Measurements from ENCODE around the gene STOML2. TPM values are rescaled to one million over a fixed set of nuclear protein-coding genes. Genes with fewer than 3 reads are reported as not detected.

The STOML2 gene
- total RNA-seq, 2 donors from 2014 or later = 41.0 to 44.2 TPM

DNA sequence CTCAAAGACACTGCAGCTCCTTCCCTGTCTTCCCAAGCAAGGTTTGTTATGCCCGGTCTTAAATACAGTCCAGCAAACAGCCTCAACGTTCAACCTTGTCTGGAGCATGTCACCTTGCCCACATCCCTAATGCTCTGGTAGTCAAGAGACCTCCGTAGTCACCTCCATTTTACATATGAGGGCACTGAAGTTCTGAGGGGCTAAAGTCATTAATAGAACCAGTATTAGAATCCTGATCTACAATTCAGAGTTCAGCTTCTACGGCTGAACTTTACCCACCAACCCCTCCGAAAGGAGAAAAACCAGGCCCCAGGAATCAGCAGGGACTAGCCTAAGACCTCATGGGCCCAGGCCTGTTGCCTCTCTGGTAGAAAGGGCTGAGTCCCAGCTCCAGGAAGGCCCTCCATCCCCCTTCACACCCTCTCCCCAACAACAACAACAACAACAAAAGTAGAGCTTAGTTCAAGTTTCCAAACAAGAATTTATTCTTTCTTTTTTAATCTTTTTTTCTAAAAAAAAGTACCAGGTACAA lies 795 bp upstream of the STOML2 start:
- DNase-seq = no peak
- no peaks in the 10 kb centered on the region for H3K9me3 ChIP-seq (ENCODE audit: control insufficient read depth, low read length, poor library complexity, severe bottlenecking)
- Mint-ChIP-seq H3K27ac (peak overlapping the region; percentile 97), H3K4me1 (peaks cover 25% of the 10 kb centered on the region), H3K36me3 (ENCODE audit: low read depth) (peaks cover 17% of the 10 kb centered on the region), H3K4me3 (peak overlapping the region; percentile 99), H3K27me3 (no peaks in the 10 kb centered on the region)
- no peak for ATAC-seq

- H3K27ac Mint-ChIP-seq = peak overlapping the region; percentile 97
- H3K27me3 Mint-ChIP-seq = no peaks in the 10 kb centered on the region
- H3K4me3 Mint-ChIP-seq = peak overlapping the region; percentile 99
- H3K36me3 Mint-ChIP-seq (ENCODE audit: low read depth) = peaks cover 17% of the 10 kb centered on the region
- no peaks in the 10 kb centered on the region for H3K9me3 ChIP-seq (ENCODE audit: control insufficient read depth, low read length, poor library complexity, severe bottlenecking)
- no peak for DNase-seq
- peaks cover 28% of the 10 kb centered on the region for H3K4me1 Mint-ChIP-seq
- peak; percentile 24 for ATAC-seq
Observed at GRCh38 chr9:35102465-35102768, 514 bp downstream of the STOML2 start.

GRCh38 chr9:35097573-35097972 lies 5.4 kb downstream of the STOML2 start:
- no peak overlapping the region for H3K27ac Mint-ChIP-seq
- DNase-seq (no peak), ATAC-seq (no peak)
- peaks cover 13% of the 10 kb centered on the region for H3K36me3 Mint-ChIP-seq (ENCODE audit: low read depth)
- H3K9me3 ChIP-seq (ENCODE audit: control insufficient read depth, low read length, poor library complexity, severe bottlenecking) = no peaks in the 10 kb centered on the region
- peak overlapping the region; percentile 70 for H3K4me3 Mint-ChIP-seq
- peaks cover 35% of the 10 kb centered on the region for H3K4me1 Mint-ChIP-seq
- no peaks in the 10 kb centered on the region for H3K27me3 Mint-ChIP-seq

DNA sequence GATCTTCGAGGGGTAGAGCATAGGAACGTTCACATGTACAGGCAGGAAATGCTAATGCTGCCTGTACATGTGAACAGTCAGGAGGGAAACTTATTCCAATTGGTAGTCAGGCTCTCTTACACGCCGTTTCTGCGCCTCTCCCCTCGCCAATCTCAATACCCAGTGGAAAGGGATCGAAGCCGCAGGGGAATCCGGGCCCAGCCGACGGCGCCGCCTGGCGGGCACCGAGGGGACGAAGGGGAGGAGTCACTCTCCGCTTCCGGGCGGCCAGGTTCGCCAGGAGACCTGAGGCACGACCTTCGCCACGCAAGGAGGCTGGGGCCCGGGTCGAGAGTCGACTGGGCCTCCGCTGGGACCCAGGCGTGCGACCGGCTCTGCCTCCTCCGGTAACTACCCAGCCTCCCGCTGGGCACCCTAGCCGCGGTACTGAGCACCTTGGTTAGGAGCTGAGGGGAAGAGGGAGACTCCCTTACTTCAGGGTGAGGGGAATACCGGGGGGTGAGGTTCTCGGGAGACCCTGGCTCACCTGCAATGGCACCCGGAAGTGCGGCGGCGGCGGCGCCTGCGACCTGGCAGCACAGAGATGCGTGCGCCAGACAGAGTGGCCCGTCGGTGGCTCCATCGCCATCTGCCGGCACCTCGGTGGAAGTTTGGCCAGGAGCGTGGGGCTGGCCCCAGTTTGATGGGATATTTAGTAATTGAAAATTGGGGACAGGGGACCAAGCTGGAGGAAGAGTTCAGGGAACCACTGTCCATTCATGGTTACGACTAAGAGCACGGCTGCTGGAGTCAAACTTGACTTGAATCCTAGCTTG lies 6.7 kb downstream of the STOML2 start, which contains the start of gene PIGO:
PIGO (minus strand) TSS at position 557 of the 815 bp plus-strand sequence. CDS start 1,026 bp downstream, outside the sequence.
- Mint-ChIP-seq H3K4me3 (peak within 1 kb of the TSS; percentile 85), H3K36me3 (ENCODE audit: low read depth) (peaks cover 15% of the 10 kb centered on the region), H3K4me1 (peaks cover 27% of the 10 kb centered on the region), H3K27me3 (no peaks in the 10 kb centered on the region), H3K27ac (peak within 1 kb of the TSS; percentile 90)
- ATAC-seq (peak; percentile 93), DNase-seq (peak; percentile 83 to 85 (median 85))
- H3K9me3 ChIP-seq (ENCODE audit: control insufficient read depth, low read length, poor library complexity, severe bottlenecking) = no peaks in the 10 kb centered on the region

- peak overlapping the region; percentile 75 for H3K27ac Mint-ChIP-seq
- H3K4me3 Mint-ChIP-seq = no peak overlapping the region
- H3K4me1 Mint-ChIP-seq = peaks cover 17% of the 10 kb centered on the region
- no peak for DNase-seq
- no peaks in the 10 kb centered on the region for H3K27me3 Mint-ChIP-seq
- H3K9me3 ChIP-seq (ENCODE audit: control insufficient read depth, low read length, poor library complexity, severe bottlenecking) = no peaks in the 10 kb centered on the region
- ATAC-seq = no peak
- peaks cover 18% of the 10 kb centered on the region for H3K36me3 Mint-ChIP-seq (ENCODE audit: low read depth)
Observed at GRCh38 chr9:35091536-35091935, 11.4 kb downstream of the STOML2 start.

DNA sequence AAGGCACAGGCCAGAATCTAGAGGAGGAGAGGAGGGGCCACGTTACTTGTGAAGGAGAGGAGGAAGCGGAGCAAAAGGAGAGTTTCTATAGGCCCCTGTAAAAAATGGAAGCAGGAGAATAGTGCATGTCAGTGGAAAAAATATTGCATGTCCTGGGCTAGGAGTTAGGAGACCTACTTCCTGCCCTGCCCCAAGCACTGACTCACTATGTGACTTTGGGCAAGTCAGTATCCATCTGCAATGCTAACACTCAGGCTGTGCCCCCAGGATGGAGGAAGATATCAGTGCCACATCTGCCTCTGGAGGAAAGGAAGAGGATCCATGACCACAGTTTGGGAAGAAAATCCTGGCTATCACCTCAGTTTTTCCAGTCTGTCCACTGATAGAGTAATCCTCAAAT lies 13.5 kb downstream of the STOML2 start:
- no peak for ATAC-seq
- Mint-ChIP-seq H3K4me1 (peaks cover 2% of the 10 kb centered on the region), H3K36me3 (ENCODE audit: low read depth) (peaks cover 16% of the 10 kb centered on the region)

DNA sequence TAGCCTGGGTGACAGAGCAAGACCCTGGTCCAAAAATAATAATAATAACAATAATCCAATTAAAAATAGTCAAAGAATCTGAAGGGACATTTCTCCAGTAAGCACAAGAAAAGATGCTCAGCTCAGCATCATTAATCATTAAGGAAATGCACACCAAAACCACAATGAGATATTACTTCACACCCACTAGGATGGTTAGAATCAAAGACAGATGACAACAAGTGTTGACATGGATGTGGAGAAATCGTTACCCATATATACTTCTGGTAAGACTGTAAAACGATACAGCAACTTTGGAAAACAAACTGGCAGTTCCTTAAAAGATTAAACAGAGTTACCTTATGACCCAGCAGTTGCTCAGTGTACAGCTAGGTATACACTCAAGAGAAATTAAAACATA lies 17.9 kb downstream of the STOML2 start:
- H3K4me1 Mint-ChIP-seq = peaks cover 3% of the 10 kb centered on the region
- H3K36me3 Mint-ChIP-seq (ENCODE audit: low read depth) = peaks cover 6% of the 10 kb centered on the region
- H3K9me3 ChIP-seq (ENCODE audit: control insufficient read depth, low read length, poor library complexity, severe bottlenecking) = no peaks in the 10 kb centered on the region
- no peak overlapping the region for H3K4me3 Mint-ChIP-seq
- DNase-seq (no peak), ATAC-seq (no peak)
- H3K27me3 Mint-ChIP-seq = no peaks in the 10 kb centered on the region
- peak overlapping the region; percentile 1 for H3K27ac Mint-ChIP-seq

More for the DNA sequence above, 13.5 kb downstream of the STOML2 start:
- no peak overlapping the region for H3K4me3 Mint-ChIP-seq
- H3K9me3 ChIP-seq (ENCODE audit: control insufficient read depth, low read length, poor library complexity, severe bottlenecking) = no peaks in the 10 kb centered on the region
- H3K27me3 Mint-ChIP-seq = no peaks in the 10 kb centered on the region
- no peak for DNase-seq
- H3K27ac Mint-ChIP-seq = no peak overlapping the region

DNA sequence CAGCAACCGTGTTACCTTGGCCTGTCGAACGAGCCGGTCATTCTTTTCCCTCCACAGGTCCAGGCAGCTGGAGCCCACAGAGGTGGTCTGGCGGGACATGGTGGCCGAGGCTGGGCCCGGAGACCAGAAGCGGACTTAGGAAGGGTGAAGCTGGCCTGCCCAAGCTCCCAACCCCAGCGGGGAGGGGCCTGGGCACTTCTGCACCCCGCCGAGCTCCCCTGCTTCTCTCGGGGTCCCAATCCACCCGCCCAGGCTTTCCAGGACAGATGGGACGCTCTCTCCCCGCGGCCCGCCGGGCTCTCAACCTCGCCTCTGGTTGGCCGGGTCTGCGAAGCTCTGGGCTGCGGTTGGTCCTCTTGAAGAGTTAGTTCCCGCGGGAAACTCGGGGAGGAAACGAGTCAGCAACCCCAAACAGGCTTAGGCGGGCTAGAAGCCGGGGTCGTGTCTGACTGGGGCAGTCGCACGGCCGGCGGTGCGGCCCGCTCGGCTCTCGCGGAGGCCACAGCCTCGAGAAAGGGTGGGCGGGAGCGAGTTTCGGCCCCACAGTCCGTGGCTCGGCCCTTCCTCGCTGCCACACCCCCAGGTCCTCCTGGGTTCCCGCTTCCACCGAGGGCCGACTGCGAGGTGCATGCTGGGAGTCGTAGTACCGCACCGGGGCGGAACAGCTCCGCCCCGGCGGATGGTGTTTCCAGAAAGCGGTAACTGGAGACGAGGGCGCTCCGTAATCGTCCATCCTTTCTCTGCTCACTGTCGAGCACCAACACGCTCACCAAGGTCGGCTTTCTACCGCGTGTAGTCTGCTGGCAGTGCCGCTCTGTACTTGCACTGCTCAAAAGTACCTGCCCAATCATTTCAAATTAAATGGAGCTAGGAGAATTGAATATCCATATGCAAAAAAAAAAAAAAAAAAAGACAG lies 23.2 kb downstream of the STOML2 start, which contains the start of gene FANCG:
FANCG (minus strand) TSS at position 517 of the 916 bp plus-strand sequence; CDS start at position 99, 418 bp downstream.
- no peaks in the 10 kb centered on the region for H3K27me3 Mint-ChIP-seq
- DNase-seq (peak; percentile 57 to 71 (median 68)), ATAC-seq (peak; percentile 96)
- H3K4me3 Mint-ChIP-seq = peak within 1 kb of the TSS; percentile 96
- H3K27ac Mint-ChIP-seq = peak within 1 kb of the TSS; percentile 90
- H3K4me1 Mint-ChIP-seq = peaks cover 18% of the 10 kb centered on the region
- peaks cover 4% of the 10 kb centered on the region for H3K36me3 Mint-ChIP-seq (ENCODE audit: low read depth)
- no peaks in the 10 kb centered on the region for H3K9me3 ChIP-seq (ENCODE audit: control insufficient read depth, low read length, poor library complexity, severe bottlenecking)

GRCh38 chr9:35079041-35079425 lies 23.9 kb downstream of the STOML2 start:
- H3K36me3 Mint-ChIP-seq (ENCODE audit: low read depth) = peaks cover 4% of the 10 kb centered on the region
- H3K4me1 Mint-ChIP-seq = peaks cover 18% of the 10 kb centered on the region
- H3K4me3 Mint-ChIP-seq = peak overlapping the region; percentile 96
- no peaks in the 10 kb centered on the region for H3K9me3 ChIP-seq (ENCODE audit: control insufficient read depth, low read length, poor library complexity, severe bottlenecking)
- H3K27ac Mint-ChIP-seq = peak overlapping the region; percentile 90
- no peak for DNase-seq
- no peak for ATAC-seq
- no peaks in the 10 kb centered on the region for H3K27me3 Mint-ChIP-seq

DNA sequence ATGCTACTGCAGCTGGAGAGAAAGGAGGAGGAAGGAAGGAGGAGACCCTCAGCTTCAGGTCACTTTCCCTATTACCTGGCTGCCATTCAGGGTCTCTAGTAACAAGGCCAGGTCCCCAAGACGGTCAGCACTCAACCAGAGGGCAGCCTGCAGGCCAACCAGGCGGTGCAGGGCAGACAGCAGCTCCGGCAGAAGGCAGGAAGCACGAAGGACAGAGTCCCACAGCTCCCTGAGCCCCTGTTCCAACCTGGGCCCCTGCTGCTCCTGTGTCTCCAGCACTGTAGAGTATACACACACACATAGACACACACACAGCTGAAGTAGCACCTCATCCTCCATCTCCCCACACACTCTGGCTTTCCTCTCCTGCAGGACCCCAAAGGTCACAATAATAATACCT lies 24.9 kb downstream of the STOML2 start:
- H3K27me3 Mint-ChIP-seq = no peaks in the 10 kb centered on the region
- no peak overlapping the region for H3K27ac Mint-ChIP-seq
- no peaks in the 10 kb centered on the region for H3K9me3 ChIP-seq (ENCODE audit: control insufficient read depth, low read length, poor library complexity, severe bottlenecking)
- DNase-seq = no peak
- no peak for ATAC-seq
- H3K36me3 Mint-ChIP-seq (ENCODE audit: low read depth) = peaks cover 4% of the 10 kb centered on the region
- H3K4me1 Mint-ChIP-seq = peaks cover 19% of the 10 kb centered on the region
- H3K4me3 Mint-ChIP-seq = peak overlapping the region; percentile 96

DNA sequence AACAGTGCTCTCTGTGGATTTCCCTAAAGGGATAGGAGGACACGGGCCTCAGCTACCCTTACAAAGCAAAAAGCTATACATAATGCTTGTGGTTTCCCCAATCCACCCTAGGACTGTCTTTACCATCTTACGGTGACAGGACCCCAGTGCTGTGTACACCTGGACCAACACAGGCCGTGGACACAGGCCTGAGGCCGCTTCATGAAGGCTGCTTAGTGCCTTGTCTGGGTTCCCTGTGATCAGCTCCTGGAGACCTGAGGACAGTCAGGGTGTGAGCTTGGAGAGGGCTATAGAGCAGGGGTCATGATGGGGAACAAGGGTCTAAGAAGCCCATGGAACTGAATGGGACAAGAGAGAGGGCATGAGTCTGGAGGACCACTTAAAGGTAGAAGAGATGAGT lies 26.1 kb downstream of the STOML2 start:
- ATAC-seq (no peak), DNase-seq (no peak)
- no peaks in the 10 kb centered on the region for H3K9me3 ChIP-seq (ENCODE audit: control insufficient read depth, low read length, poor library complexity, severe bottlenecking)
- Mint-ChIP-seq H3K4me3 (peak overlapping the region; percentile 3), H3K27ac (no peak overlapping the region), H3K27me3 (no peaks in the 10 kb centered on the region), H3K36me3 (ENCODE audit: low read depth) (peaks cover 4% of the 10 kb centered on the region), H3K4me1 (peaks cover 25% of the 10 kb centered on the region)

DNA sequence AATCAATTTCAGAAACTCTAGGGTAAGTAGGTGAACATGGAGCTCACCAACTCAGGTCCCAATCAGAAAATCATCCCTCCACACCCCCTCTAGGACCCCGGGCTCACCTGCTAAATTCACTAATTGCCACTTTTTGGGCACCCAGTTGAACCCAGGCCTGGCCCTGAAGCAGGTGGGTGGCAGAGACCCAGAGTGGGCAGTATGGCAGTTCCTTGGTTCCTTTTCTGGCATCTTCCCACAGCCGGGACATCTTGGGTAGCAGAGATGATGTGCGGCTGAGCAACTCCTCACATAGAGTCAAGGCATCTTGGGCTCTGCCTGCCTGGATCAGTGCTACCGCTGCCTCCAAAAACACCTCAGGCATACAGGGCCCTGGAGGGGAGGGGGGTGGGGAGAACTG lies 27.6 kb downstream of the STOML2 start:
- Mint-ChIP-seq H3K36me3 (ENCODE audit: low read depth) (peaks cover 4% of the 10 kb centered on the region), H3K4me3 (no peak overlapping the region), H3K4me1 (peaks cover 34% of the 10 kb centered on the region), H3K27ac (no peak overlapping the region), H3K27me3 (no peaks in the 10 kb centered on the region)
- ATAC-seq = no peak
- DNase-seq = no peak
- H3K9me3 ChIP-seq (ENCODE audit: control insufficient read depth, low read length, poor library complexity, severe bottlenecking) = no peaks in the 10 kb centered on the region

- no peaks in the 10 kb centered on the region for H3K27me3 Mint-ChIP-seq
- H3K27ac Mint-ChIP-seq = no peak overlapping the region
- ATAC-seq (no peak), DNase-seq (no peak)
- H3K36me3 Mint-ChIP-seq (ENCODE audit: low read depth) = peaks cover 4% of the 10 kb centered on the region
- H3K9me3 ChIP-seq (ENCODE audit: control insufficient read depth, low read length, poor library complexity, severe bottlenecking) = no peaks in the 10 kb centered on the region
- H3K4me3 Mint-ChIP-seq = no peak overlapping the region
- H3K4me1 Mint-ChIP-seq = peaks cover 34% of the 10 kb centered on the region
Observed at GRCh38 chr9:35074791-35075190, 28.1 kb downstream of the STOML2 start.
